Hippocampal formation (tissue), 2 donors: ENCODE results near the gene SFMBT1.
A peak's percentile ranks its signal among the peaks of the same experiment; 100 is the strongest.

Experiments used
- DNase-seq, 2 donors: peaks; one replicate each; lab custom pipeline; 2025; lab: John Stamatoyannopoulos, UW

Gene SFMBT1

DNA sequence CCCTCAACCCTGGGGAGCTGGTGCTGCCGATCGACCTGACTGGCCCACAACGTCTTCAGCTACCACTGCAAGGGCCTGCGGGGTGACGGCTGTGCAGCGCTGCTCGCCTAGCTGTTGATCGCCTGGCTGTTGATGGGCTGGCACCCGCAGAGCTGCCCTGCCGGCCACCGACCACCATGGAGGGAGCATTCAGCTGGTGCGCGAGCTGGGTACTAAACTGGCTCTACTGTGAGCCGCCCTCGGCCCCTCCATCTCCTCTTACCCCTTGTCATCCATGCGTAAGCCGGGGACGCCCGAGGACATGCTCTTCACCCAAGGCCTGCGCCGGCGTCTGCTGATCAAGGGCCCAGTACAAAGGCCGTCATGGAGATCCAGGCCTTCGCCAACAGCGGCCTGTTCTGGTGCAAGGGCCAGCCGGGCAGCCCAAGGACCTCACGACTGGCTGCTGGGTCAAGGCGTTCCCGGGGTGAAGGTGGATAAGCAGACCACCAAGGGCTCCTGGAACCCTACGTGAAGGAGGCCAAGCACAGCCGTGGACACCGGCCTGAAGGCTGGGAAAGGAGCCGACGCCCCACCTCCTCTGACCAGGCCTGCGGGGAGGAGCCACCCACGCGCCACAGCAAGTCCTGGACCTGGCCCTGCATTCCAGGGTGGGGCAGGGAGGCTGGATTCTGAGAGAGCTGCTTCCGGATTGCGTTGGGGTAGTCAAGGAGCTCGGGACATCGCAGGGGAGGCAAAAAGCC is 46.9 kb downstream of the SFMBT1 start:
- no peak for DNase-seq

DNA sequence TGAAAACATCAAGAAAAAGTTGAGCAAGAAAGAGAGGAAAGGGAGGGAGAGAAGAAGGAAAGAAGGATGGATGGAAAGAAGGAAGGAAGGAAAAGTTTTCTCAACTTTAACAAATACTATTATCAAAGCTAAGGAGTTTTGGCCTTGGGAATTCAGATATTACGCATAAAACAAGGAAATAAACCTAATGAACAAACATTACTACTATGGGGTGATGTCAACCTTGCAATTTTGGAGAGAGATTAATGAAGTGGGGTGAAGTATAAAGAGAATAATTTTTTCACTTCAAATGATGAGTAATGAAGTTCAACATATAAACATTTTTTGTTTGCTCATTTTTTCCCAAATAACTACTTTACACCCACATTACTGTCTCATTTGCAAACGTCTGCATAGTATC is 55.2 kb downstream of the SFMBT1 start:
- DNase-seq: no peak

DNA sequence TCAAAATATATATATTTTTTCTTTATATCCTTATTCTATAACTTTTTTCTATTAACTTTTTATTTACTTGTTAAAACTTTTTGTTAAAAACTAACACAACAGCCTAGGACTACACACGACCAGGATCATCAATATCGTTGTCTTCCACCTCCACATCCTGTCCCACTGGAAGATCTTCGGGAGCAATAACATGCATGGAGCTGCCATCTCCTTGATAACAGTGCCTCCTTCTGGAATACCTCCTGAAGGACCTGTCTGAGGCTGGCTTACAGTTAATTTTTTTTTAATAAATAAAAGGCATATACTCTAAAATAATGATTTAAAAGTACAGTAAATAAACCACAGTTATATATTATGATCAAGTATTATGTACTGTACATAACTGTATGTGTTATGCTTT is 58.9 kb downstream of the SFMBT1 start:
- no peak for DNase-seq

DNA sequence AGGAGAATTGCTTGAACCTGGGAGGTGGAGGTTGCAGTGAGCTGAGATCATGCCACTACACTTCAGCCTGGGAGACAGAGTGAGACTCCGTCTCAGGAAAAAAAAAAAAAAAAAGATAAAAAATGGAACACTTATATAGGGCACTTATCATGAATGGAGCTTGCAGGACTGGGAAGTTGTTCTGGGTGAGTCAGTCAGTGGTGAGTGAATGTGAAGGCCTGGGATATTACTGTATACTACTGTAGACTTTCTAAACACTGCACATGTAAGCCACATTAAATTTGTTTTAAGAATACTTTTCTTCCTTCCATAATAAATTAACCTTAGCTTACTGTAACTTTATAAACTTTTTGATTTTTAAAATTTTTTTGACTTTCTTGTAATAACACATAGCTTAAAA is 59.8 kb downstream of the SFMBT1 start:
- DNase-seq: no peak

DNA sequence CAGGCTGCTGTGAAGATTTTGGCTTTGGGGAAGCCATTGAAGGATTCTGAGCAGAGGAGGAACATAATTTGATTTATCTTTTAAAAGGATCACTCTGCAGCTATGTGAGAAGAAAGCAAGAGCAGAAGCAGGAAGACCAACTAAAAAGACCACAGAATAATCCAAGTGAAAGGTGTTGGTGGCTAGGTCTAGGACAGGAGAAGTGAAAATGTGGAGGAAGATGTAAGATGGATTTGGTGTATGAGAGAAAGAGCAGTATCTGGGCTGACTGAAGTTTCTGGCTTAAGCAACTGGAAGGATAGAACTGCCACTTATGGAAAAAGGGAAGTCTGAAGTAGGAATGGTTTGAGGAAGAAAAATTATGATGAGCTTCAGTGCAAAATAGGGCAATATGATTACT is 62.0 kb downstream of the SFMBT1 start:
- peak in 1 of 2 donors; percentile 1 for DNase-seq

DNA sequence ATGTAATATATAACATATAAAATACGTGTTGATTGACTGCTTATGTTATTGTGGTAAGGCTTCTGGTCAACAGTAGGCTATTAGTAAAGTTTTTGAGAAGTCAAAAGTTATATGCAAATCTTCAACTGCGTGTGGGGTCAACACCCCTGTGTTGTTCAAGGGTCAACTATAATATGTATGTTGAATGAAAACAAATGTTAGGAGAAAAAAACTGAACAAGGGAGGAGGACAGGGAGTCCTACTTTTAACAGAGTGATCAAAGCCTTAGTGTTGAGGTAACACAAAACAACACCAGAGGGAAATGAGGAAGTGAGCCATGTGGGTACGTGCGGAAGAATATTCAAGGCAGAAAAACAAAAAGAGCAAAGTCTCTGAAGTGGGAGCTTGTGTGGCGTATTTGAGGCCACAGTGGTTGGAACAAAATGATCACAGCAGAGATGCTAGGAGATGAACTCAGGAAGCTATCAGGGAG is 62.5 kb downstream of the SFMBT1 start:
- peak; percentile 4 to 5 for DNase-seq

DNA sequence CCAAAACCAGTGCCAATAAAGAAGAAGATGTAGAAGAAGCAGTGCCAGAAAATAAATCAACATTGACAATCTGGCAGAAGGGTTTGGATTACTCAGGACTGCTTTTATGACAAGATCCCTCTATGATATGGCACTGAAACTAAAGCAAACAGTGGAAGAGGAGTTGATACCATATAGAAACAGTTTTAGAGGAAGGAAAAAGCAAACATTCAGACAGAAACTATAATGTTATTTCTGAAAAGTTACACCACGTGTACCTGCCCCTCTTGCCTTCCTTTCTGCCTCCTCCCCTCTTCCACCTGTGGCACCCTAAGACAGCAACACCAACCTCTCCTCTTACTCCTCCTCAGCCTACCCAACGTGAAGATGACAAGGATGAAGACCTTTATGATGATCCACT is 63.0 kb downstream of the SFMBT1 start:
- no peak for DNase-seq

DNA sequence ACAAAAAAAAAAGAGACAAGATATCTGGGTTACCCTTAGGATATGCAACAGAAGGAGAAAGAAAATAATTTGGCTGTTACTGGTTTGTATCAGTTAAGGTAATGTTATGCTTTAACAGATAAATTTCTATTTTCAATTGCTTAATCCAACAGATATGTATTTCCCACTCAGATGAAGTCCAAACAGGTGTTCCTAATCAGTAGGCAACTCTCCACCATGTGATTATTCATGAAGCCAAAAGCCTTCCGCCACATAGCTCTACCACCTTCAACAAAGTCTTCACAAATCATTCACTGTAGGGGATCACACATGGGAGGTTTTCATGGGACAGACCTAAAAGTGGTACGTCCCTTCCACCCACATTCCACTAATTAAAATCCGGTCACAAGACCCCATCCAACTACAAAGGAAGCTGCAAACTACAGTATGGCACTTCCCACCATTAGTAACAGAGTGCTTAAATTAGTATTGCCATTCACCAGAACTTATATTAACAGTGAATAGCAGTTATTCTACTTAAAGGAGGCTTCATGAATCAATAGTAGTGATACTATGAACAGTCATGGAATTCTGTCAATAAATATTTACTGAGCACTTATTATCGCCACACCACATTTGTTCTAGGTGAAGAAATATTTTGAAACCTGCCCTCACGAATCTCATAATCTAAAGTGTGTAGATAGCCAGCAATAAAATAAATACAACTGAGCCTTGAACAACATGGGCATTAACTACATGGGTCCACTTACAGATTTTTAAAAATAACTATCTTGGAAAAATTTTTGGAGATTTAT is 66.5 kb downstream of the SFMBT1 start:
- no peak for DNase-seq

DNA sequence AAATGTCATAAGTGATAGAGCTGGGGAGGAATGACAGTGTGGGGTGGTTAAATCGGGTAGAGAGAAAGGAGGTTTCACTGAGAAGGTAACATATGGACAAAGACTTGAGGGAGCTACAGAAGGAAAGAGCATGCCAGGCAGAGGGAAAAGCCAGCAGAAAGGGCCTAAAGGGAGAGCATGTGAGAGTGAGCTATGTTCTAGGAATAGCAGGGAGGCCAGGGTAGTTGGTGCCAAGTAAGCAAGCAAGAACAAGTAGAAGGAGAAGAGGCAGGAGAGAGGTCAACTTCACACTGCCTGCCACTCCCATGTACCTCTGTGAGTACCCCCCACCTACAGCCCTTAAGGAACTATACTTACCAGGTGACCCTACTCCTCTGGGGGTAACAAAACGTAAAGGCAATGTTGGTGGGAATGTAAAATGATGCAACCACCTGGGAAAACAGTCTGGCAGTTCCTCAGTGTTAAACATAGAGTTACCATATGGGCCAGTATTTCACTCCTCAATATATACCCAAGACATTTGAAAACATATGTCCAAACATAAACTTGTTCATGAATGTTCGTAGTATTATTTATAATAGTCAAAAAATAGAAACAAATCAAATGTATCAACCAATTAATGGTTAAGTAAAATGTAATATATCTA is 67.6 kb downstream of the SFMBT1 start:
- DNase-seq: peak in 1 of 2 donors; percentile 25

DNA sequence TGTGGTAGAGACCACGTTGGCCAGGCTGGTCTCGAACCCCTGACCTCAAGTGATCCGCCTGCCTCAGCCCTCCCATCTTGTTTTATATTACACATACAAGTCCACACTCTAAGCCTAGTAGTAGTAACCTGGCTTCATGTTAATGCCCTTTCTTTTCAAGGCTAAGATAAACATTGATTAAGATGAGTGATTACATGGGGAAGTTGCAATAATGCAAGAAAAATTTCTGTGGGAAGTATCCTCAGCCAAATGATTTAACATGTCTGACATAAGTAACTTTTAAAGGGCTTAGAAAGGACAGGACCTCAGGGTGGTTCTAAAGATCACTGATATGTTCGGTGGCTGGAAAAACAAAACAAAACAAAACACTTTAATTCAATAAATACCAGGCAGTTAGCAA is 72.1 kb downstream of the SFMBT1 start:
- DNase-seq: no peak

DNA sequence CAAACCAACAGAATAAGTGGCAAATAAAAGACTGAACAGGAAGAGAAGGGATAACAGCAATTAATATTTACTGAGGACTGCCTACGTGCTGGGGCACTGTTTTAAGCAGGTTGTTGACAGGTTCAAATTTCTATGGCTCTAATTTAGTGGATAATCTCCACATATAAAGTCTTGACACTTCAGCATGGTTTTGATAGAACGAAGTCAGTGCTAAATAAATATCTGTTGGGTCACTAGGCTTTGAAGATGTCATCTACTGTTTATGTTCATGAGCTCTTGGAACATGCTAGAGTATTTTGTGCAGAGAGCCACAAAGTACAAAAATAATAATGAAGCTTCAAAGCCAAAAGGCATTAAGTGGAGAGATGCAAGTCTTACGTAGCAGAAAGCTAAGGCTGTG is 74.0 kb downstream of the SFMBT1 start:
- DNase-seq: no peak

DNA sequence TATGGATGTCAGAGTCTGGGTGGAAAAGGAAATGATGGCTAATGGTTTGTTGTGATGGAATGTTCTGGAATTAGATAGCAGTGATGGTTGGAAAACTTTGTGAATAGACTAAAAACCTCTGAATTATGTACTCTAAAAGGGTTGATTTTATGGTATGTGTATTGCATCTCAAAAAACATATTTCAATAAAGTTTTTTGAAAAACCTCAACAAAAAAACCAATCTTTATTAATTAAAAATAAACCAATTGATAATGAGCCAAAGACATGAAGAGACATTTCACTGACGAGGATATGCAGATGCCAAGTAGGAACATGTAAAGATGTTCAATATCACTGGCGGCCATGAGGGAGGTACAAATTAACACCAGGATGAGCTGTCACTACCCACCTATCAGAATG is 78.5 kb downstream of the SFMBT1 start:
- no peak for DNase-seq

DNA sequence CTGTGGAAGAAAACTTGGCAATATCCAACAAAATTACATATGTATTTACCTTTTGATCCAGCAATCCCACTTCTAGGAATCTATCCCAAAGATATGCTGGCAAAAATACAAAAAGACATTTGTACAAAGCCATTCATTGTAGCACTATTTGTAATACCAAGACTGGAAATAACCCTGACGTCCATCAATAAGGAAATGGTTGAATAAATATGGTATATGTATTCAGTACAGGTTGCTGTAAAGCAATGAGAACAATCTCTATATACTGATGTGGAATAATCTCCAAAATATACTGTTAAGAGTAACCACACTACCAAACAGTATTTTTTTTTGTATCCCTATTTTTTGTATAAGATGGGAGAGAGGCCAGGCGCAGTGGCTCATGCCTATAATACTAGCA is 83.7 kb downstream of the SFMBT1 start:
- DNase-seq: no peak

DNA sequence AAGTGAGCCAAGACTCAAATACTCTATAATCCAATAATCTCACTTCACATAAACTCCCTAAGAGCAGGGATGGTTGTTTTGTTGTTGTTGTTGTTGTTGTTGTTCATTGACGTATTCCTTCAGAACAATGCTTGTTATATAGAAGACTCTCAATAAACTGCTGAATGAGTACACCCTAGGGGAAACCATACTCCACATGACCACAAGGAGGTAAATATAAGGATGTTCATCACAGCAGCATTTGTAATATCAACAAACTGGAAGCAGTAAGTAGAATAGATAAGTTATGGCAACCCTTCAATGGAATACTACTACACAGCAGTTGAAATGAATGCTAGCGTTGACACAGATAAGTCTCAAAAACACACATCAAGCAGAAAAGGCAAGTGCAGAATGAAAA is 86.1 kb downstream of the SFMBT1 start:
- no peak for DNase-seq

DNA sequence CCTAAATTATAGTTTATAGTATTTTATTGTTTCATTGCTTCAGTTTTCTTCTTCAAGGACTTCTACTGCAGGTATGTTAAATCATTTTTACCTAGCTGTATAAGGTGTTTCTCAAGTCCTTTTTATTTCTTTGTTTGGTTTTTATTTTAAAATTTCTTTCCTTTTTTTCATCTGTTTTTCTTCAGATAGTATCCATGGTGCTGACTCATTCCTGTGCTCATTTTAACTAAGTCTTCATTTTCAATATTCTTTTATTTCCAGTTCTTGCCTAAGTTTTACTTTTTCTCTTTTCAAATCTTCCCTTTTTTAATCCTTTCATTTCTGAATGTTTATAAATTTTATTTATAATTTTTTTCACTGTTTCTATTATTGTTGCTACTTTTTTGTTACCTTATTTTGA is 106.3 kb downstream of the SFMBT1 start:
- DNase-seq: no peak

DNA sequence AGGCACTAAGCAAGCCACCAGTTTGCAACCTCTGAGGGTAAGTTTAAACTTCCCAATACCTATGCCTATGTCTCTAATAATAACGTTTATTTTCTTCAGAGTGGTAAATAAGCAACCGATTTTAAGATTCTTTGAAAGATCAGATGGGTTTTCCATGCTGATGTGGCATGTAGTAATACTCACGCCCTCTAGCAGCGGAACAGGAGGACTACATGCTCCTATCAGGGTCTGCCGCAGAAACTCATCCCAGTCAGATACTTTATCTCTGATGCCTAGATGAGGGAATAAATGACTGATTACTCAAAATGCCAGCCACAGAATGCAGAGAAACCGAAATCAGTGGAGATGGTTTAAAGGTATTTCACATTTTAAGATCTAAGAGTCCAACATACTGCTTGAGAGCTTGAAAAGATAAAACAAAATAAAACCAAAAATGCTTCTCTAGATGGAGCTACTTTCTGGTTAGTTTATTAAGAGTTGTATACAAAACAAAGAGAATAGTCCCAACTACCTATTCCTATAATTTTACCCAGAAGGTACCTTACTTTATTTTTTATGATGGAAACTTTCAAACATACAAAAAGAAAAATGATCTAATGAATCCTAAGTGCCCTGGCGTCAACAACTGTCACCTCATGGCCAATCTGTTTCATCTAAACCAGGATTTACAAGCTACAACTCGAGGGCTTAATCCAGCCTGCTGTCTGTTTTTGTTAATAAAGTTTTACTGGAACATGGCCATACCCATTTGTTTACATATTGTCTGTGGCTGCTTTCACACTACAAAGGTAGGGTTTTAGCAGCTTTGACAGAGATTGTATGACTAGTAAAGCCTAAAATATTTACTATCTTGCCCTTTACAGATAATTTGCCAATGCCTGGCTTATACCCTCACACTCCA is 111.0 kb downstream of the SFMBT1 start:
- peak; percentile 7 to 48 for DNase-seq

DNA sequence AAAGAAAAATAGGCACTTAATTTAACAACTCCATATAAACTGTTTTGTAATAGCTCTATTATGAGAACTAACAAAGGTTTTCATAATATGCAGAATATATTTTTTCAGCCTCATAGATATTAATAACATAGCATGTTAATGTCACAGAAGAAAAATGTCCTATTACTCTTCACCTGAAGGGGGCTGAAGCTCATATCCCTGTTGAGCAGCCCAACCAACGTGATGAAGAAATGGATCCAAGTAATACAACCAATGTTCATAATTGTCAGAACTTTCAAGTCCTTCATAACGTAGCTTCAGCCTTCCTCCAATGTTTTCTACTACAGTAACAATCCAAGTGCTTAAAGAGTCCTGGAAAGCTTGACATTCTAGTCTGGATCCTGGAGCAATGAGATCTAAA is 114.0 kb downstream of the SFMBT1 start:
- DNase-seq: no peak

DNA sequence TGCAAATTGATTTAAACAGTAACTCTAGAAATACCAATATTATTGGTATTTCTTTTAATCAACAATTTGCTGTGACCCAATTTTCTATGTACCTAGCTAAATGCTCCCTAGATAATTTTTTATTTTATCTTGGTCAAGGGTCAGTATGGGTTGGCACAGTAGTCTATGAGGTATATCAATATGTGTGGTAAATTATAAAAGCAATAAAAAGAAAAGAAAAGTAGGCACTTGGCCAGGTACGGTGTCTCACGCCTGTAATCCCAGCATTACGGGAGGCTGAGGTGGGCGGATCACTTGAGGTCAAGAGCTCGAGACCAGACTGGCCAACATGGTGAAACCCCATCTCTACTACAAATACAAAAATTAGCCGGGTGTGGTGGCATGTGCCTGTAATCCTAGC is 114.5 kb downstream of the SFMBT1 start:
- no peak for DNase-seq

DNA sequence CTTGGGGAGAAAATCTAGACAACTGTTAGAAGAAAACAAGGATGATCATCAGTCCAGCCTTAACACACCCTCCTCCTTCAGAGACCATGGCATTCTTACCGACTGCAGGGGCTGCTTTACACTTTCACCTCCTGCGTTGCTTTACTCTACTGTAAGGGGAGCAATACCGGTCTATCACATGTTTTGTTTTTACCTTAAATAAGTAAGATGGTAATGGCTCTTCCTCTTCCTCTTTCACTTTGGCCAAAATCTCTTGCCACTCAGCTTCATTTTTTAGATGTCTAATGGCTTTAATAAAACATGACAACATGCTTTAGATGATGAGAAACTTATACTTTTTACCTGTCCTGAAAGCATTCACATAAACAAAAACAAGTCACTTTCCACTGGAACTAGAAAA is 115.1 kb downstream of the SFMBT1 start:
- DNase-seq: no peak

DNA sequence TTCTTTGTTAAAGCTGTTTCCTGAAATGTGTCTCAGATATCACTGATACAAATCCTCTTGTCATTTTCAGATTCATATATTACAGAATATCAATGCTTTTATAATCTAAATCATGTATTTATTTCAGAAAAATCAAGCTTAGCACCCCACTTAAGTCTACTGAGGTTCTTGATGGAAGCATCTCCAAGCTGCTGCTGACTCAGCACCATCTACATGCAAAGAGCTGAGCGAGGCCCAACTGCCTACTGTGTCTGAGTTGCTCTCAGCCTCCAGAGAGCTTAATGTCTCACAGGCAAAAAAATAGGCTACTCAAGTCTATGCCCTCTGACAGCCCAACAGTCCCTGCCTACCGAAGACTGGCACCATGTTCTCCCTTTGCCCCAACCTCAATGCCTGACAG is 119.3 kb downstream of the SFMBT1 start:
- DNase-seq: no peak

DNA sequence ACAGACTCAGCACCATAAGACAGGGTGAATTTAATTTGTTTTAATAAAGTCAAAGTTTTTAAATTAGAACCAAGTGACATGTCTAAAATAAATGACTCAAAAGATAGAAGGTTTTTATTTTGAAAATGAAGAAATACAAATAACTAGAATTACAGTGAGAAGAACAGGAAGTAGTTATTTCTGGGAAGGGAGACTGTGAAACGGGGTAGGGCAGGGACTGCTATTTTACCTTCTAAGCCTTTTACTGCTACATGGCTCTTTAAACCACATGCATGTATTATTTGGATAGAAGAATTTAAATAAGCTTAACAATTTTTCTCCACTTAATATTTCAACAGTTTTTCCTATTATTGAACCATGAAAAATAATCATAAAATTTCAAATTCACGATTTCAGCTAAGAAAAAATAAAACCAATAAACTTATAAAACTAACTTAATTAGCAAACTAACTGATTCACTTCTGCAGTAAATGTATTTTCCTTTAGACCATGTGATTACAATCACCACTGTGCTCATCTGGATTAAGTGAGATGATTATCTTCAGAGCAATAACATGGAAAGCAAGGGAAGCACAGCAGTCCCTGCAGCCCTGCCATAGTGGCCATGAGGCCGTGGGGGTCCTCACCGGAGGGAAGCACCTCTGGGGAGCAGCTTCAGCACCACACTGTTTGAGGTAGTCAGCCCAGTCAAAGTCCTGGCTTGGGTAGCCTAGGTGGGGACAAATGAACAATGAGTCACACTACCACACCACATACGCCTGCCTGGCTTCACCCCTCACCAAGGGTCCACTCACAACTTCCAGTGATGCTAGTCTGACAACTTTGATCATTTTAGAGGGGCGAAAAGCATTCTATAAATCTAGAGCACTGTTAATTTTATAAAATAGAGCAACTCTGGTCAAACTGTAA is 120.2 kb downstream of the SFMBT1 start:
- no peak for DNase-seq
